HCT116 (cell line): Measurements from ENCODE around the gene PHF21B. TPM values are rescaled to one million over a fixed set of nuclear protein-coding genes. Genes with fewer than 3 reads are reported as not detected.

Experiments used
- ATAC-seq: fragments of 200-7000 bp; cut with Tn5 transposase; 2 replicates; pipeline ENCODE4 v1.9.1; 2020; ENCODE audit warnings: mild to moderate bottlenecking, moderate library complexity
- BruUV-seq: library from RNA; stranded (reverse); fragments of 400-500 nt; replicated peaks from 2 replicates; lab custom pipeline; 2021; lab: Mats Ljungman, UMichigan
- CTCF ChIA-PET: fragments of 300-600 bp; sonication (Branson Sonifier 250); formaldehyde crosslinking; loops from one replicate; lab custom pipeline; 2021; ENCODE audit warnings: antibody characterized with exemption; lab: Charles Lee
- POLR2A ChIA-PET: fragments of 300-600, 350-600 bp; sonication (Branson Sonifier 250); formaldehyde crosslinking; loops from one replicate; lab custom pipeline; 2021; ENCODE audit warnings: antibody characterized with exemption; lab: Charles Lee
- RAD21 ChIA-PET, 2 experiments: fragments of 300-600 bp; sonication (Branson Sonifier 250); formaldehyde crosslinking; loops; one replicate each; lab custom pipeline; 2023; ENCODE audit warnings: low total read pairs in 2 of 2; ENCODE audit not compliant: uncharacterized antibody in 2 of 2, unreplicated experiment in 2 of 2, low non-redundant PET in 1 of 2; lab: Charles Lee
- DNase-seq: peaks from one replicate; pipeline ENCODE4 v3.0.0-alpha.2; 2010; ENCODE audit warnings: low read depth, low spot score
- H2AFZ ChIP-seq: fragments of 200-600 bp; shearing (Covaris generic), sonication (generic); 2 replicates; pipeline ENCODE4 v1.6.1; 2017; ENCODE audit warnings: low read depth, mixed run types, mixed read lengths, antibody characterized with exemption, low read length; ENCODE audit not compliant: poor library complexity, severe bottlenecking
- H3K27ac ChIP-seq: 2 replicates; pipeline ENCODE4 v1.5.1; 2012; ENCODE audit warnings: low read depth, low read length
- H3K27me3 ChIP-seq: fragments of 200-600 bp; sonication (generic); 2 replicates; pipeline ENCODE4 v1.6.1; 2016; ENCODE audit warnings: mixed run types, low read length, mixed read lengths; ENCODE audit not compliant: insufficient read depth
- H3K36me3 ChIP-seq, 2 experiments: fragments of 200-500 bp in 1 of 2; fragments of 200-600 bp in 1 of 2; sonication (Bioruptor generic) in 1 of 2; sonication (generic) in 1 of 2; 2 replicates each; pipeline versions ENCODE4 v1.5.1 to v1.6.1; 2014 to 2016; ENCODE audit warnings: low read length in 2 of 2, inconsistent platforms in 1 of 2, mixed read lengths in 1 of 2, mixed run types in 1 of 2; ENCODE audit not compliant: insufficient read depth in 2 of 2, control insufficient read depth in 1 of 2
- H3K4me1 ChIP-seq, 2 experiments: fragments of 200-600 bp in 1 of 2; sonication (generic) in 1 of 2; 2 replicates each; pipeline versions ENCODE4 v1.5.1 to v1.6.1; 2012 to 2017; ENCODE audit warnings: low read length in 2 of 2, inconsistent platforms in 1 of 2, mild to moderate bottlenecking in 1 of 2, mixed read lengths in 1 of 2, mixed run types in 1 of 2, moderate library complexity in 1 of 2; ENCODE audit not compliant: insufficient read depth in 2 of 2, control insufficient read depth in 1 of 2
- H3K4me2 ChIP-seq: fragments of 200-600 bp; sonication (generic); 2 replicates; pipeline ENCODE4 v1.6.1; 2017; ENCODE audit warnings: mixed run types, low read length, mixed read lengths
- H3K4me3 ChIP-seq, 2 experiments: fragments of 200-600 bp in 1 of 2; sonication (generic) in 1 of 2; replicated peaks in 1 of 2; 2 replicates each; pipeline ENCODE4 v1.5.1; 2011 to 2016; ENCODE audit warnings: low read length in 2 of 2, control low read depth in 1 of 2, low read depth in 1 of 2, mild to moderate bottlenecking in 1 of 2, mixed read lengths in 1 of 2, mixed run types in 1 of 2
- H3K79me2 ChIP-seq: fragments of 200-600 bp; sonication (generic); 2 replicates; pipeline ENCODE4 v1.6.1; 2017; ENCODE audit warnings: mild to moderate bottlenecking, mixed run types, low read length, moderate library complexity, mixed read lengths; ENCODE audit not compliant: insufficient read depth
- H3K9ac ChIP-seq: fragments of 200-600 bp; sonication (generic); 2 replicates; pipeline ENCODE4 v1.6.1; 2016; ENCODE audit warnings: low read length, mixed read lengths
- H3K9me2 ChIP-seq: fragments of 200-600 bp; sonication (generic), shearing (Covaris generic); 2 replicates; pipeline ENCODE4 v1.6.1; 2017; ENCODE audit warnings: mixed run types, mild to moderate bottlenecking, moderate library complexity; ENCODE audit not compliant: insufficient read depth
- H3K9me3 ChIP-seq, 2 experiments: fragments of 200-500 bp in 1 of 2; fragments of 200-600 bp in 1 of 2; sonication (Bioruptor generic) in 1 of 2; sonication (generic) in 1 of 2; 2 replicates each; pipeline ENCODE4 v1.6.1; 2014 to 2017; ENCODE audit warnings: low read length in 2 of 2, mixed read lengths in 2 of 2, inconsistent platforms in 1 of 2, low read depth in 1 of 2, mild to moderate bottlenecking in 1 of 2, mixed run types in 1 of 2, moderate library complexity in 1 of 2; ENCODE audit not compliant: control insufficient read depth in 1 of 2, insufficient read depth in 1 of 2
- H4K20me1 ChIP-seq: fragments of 200-600 bp; sonication (generic), shearing (Covaris generic); 2 replicates; pipeline ENCODE4 v1.6.1; 2017; ENCODE audit warnings: mixed run types, mild to moderate bottlenecking, moderate library complexity; ENCODE audit not compliant: insufficient read depth
- CBX3 ChIP-seq: IDR thresholded peaks from 2 replicates; pipeline ENCODE4 v1.6.1; 2012; ENCODE audit warnings: low read depth
- CEBPB ChIP-seq: IDR thresholded peaks from 2 replicates; pipeline ENCODE4 v1.6.1; 2012; ENCODE audit warnings: low read depth
- EGR1 ChIP-seq: IDR thresholded peaks from 2 replicates; pipeline ENCODE4 v1.6.1; 2012; ENCODE audit warnings: low read depth
- ELF1 ChIP-seq: IDR thresholded peaks from 2 replicates; pipeline ENCODE4 v1.6.1; 2012; ENCODE audit warnings: low read depth, borderline replicate concordance
- EZH2 ChIP-seq: fragments of 200-600 bp; sonication (generic); IDR thresholded peaks from 2 replicates; pipeline ENCODE4 v1.6.1; 2017; ENCODE audit warnings: antibody characterized with exemption, mixed run types
- EZH2phosphoT487 ChIP-seq: fragments of 200-600 bp; IDR thresholded peaks from 2 replicates; pipeline ENCODE4 v1.6.1; 2018; ENCODE audit warnings: antibody characterized with exemption, borderline replicate concordance
- JUND ChIP-seq: IDR thresholded peaks from 2 replicates; pipeline ENCODE4 v1.6.1; 2012
- POLR2AphosphoS5 ChIP-seq: IDR thresholded peaks from 2 replicates; pipeline ENCODE4 v1.6.1; 2011; ENCODE audit warnings: mild to moderate bottlenecking, low read depth, low read length, moderate library complexity
- SP1 ChIP-seq: IDR thresholded peaks from 2 replicates; pipeline ENCODE4 v1.6.1; 2012; ENCODE audit warnings: low read depth
- SRF ChIP-seq: IDR thresholded peaks from 2 replicates; pipeline ENCODE4 v1.6.1; 2012; ENCODE audit warnings: low read depth
- TCF7L2 ChIP-seq: IDR thresholded peaks from 2 replicates; pipeline ENCODE4 v1.7.0; 2011; ENCODE audit warnings: borderline replicate concordance, inconsistent platforms; ENCODE audit not compliant: insufficient read depth, insufficient read length; ENCODE audit errors: extremely low read depth
- ZBTB33 ChIP-seq: IDR thresholded peaks from 2 replicates; pipeline ENCODE4 v1.6.1; 2011; ENCODE audit warnings: mild to moderate bottlenecking, low read length, moderate library complexity; ENCODE audit not compliant: insufficient replicate concordance; ENCODE audit errors: extremely low read depth
- ZFX ChIP-seq: fragments of 450-650 bp; IDR thresholded peaks from 2 replicates; pipeline ENCODE4 v1.6.1; 2017
- ZNF274 ChIP-seq: fragments of 200-500 bp; sonication (Bioruptor generic); IDR thresholded peaks from 2 replicates; pipeline ENCODE4 v1.6.1; 2014; ENCODE audit warnings: mild to moderate bottlenecking, low read depth, low read length, inconsistent platforms
- intact Hi-C: fragments of 100-400 bp; cut with micrococcal nuclease; formaldehyde crosslinking; loops from 2 replicates; pipeline ENCODE4 v1.10.0; 2022
- total RNA-seq: library from RNA; stranded (reverse); gene quantifications from one replicate; pipeline ENCODE4 v1.2.1, GENCODE V29; 2021; ENCODE audit not compliant: unreplicated experiment

The PHF21B gene
- total RNA-seq, 1 experiment from 2014 or later = not detected

GRCh38 chr22:44879301-44879680, 130.5 kb downstream of the PHF21B start (continued):
- TF ChIP-seq ZNF274 (no peak), ELF1 (no peak), SRF (no peak)

- no peaks in the 10 kb centered on the region for H3K4me1 ChIP-seq
- ChIA-PET POLR2A (no interaction called here), RAD21 (no interaction called here), CTCF (no interaction called here)
- TF ChIP-seq ELF1 = no peak
- H3K9me3 ChIP-seq = no peaks in the 10 kb centered on the region
- no peaks in the 10 kb centered on the region for H3K79me2 ChIP-seq
- intact Hi-C loops = no loop called here
- no peak overlapping the region for H2AFZ ChIP-seq
- no peaks in the 10 kb centered on the region for H3K36me3 ChIP-seq
- no TSS peak for BruUV-seq
- H3K27me3 ChIP-seq = no peaks in the 10 kb centered on the region
- H3K9ac ChIP-seq = no peak overlapping the region
- no peaks in the 10 kb centered on the region for H3K9me2 ChIP-seq
- no peaks in the 10 kb centered on the region for H4K20me1 ChIP-seq
- no peak overlapping the region for H3K4me3 ChIP-seq
- DNase-seq (no peak), ATAC-seq (no peak)
- H3K27ac ChIP-seq = no peak overlapping the region
- H3K4me2 ChIP-seq = no peak overlapping the region
Measured at GRCh38 chr22:44878483-44879300, 131.1 kb downstream of the PHF21B start.

GRCh38 chr22:44876921-44877320, 132.9 kb downstream of the PHF21B start:
- no peak for DNase-seq
- ChIA-PET CTCF (no interaction called here), RAD21 (no interaction called here)

More at GRCh38 chr22:44876921-44877320, 132.9 kb downstream of the PHF21B start:
- Histone ChIP-seq H3K4me3 (no peak overlapping the region), H3K9me3 (peaks cover 1 to 2% of the 10 kb centered on the region in 2 experiments; a peak in 2 of 4 replicates), H4K20me1 (no peaks in the 10 kb centered on the region), H3K36me3 (no peaks in the 10 kb centered on the region), H2AFZ (no peak overlapping the region), H3K4me1 (no peaks in the 10 kb centered on the region), H3K27ac (no peak overlapping the region), H3K27me3 (no peaks in the 10 kb centered on the region), H3K9ac (no peak overlapping the region), H3K9me2 (no peaks in the 10 kb centered on the region), H3K4me2 (no peak overlapping the region), H3K79me2 (no peaks in the 10 kb centered on the region)
- BruUV-seq = no TSS peak
- POLR2A ChIA-PET = no interaction called here
- TF ChIP-seq SP1 (no peak), EGR1 (no peak), EZH2 (no peak), EZH2phosphoT487 (no peak), ZBTB33 (no peak), ZFX (no peak), POLR2AphosphoS5 (no peak), JUND (no peak), CEBPB (no peak), TCF7L2 (no peak), ZNF274 (no peak), CBX3 (no peak)
- ATAC-seq = no peak
- intact Hi-C loops = no loop called here
